Activated T-cell treated with anti-CD3 and anti-CD28 coated beads, Interleukin-2, amount 50 U/mL, for 4 hours (primary cell): ENCODE results near the gene SEC14L5. TPM values are rescaled to one million over a fixed set of nuclear protein-coding genes. Genes with fewer than 3 reads are reported as not detected.
"Not testable (repeated sequence)": the region's sequence is repeated elsewhere in the genome, so short reads cannot be mapped to it uniquely, and the experiment has no call there.

ENCODE experiments used
- ATAC-seq, 2 donors: fragments of 200-7000 bp; cut with Tn5 transposase; one replicate each; pipeline ENCODE4 v1.10.0; 2021
- DNase-seq: peaks from one replicate; pipeline ENCODE4 v3.0.0-alpha.2; 2020
- H3K27me3 Mint-ChIP-seq: one replicate; pipeline ENCODE4 v1.8.0; 2021; ENCODE audit warnings: low read depth, mixed read lengths
- H3K36me3 Mint-ChIP-seq: one replicate; pipeline ENCODE4 v1.8.0; 2022; ENCODE audit warnings: mixed read lengths; ENCODE audit not compliant: insufficient read depth
- H3K4me1 Mint-ChIP-seq: one replicate; pipeline ENCODE4 v1.8.0; 2021; ENCODE audit warnings: low read depth, mixed read lengths
- H3K4me3 Mint-ChIP-seq: one replicate; pipeline ENCODE4 v1.8.0; 2021; ENCODE audit warnings: mild to moderate bottlenecking, moderate library complexity, mixed read lengths
- H3K9me3 Mint-ChIP-seq: one replicate; pipeline ENCODE4 v1.8.0; 2021; ENCODE audit warnings: mixed read lengths
- total RNA-seq, 3 donors: library from RNA; stranded (reverse); gene quantifications; one replicate each; pipeline ENCODE4 v1.2.1, GENCODE V29; 2021

The SEC14L5 gene
- total RNA-seq, 3 donors from 2014 or later: not detected

DNA sequence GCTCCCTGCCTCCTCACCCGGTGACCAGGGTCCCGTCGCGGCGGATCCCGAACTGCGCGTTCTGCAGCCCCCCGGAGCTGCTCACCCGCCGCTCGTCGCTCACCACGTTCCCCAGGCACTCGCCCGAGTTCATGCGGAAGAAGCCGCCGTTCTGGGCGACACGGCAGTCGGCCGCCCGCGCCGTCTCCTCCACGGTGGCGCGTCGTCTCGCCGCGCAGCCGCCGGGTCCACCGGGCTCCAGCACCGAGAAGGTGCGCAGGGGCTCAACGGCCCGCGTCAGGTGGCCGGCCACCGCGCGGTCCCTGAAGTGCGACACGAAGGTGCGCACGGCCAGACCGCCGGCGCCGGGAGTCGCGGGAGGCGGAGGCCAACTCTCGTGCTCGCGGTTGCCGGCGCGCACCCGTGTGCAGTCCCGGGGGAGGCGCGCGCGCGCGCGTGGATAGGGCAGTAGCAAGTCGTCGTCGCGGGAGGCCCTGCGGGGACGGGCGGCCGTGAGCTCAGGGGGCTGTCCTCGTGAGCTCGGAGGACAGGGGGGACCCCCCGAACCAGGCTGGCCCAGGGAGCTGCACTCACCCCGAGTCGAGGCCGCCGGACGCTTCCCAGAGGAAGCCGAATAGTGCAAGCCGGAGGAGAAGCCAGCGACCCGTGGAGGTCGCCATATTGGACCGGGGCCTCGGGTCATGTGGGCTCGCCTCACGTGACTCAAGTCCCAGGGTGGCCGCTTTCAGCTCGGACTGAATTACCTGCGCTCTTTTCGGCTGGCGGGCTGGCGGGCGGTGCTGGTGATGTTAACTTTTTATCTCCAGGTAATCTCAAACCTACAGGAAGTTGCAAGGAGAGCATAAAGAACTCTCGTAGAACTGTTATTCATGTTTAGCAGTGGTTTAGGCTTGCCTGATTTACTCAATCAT, 75.4 kb downstream of the SEC14L5 start, which contains the start of gene NAGPA:
Gene NAGPA (minus strand): TSS at position 680 of the 911 bp plus-strand sequence. CDS start 21 bp downstream, at position 659.
- Mint-ChIP-seq H3K9me3 (no peaks in the 10 kb centered on the region), H3K4me1 (peaks cover 18% of the 10 kb centered on the region), H3K27me3 (no peaks in the 10 kb centered on the region), H3K4me3 (peak within 1 kb of the TSS; percentile 84), H3K36me3 (peaks cover 2% of the 10 kb centered on the region)
- peak; percentile 73 for DNase-seq
- peak; percentile 95 to 96 for ATAC-seq

DNA sequence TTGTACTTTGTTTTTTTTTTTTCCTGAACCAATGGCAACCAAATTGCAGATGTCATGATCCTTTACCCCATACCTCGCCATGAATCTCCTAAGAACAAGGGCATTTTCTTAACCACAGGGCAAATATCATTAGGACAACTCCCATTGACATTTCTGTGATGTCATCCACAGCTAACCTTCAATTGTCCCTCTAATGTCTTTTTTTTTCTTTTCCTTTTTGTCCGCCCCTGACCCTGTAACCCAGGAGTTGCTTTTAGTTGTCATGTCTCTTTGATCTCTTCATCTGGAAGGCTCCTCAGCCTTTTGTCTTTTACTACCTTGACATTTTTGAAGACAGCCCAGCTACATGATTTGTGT, 76.0 kb downstream of the SEC14L5 start:
- no peaks in the 10 kb centered on the region for H3K9me3 Mint-ChIP-seq
- no peaks in the 10 kb centered on the region for H3K27me3 Mint-ChIP-seq
- H3K4me3 Mint-ChIP-seq: peak overlapping the region; percentile 84
- DNase-seq (no peak), ATAC-seq (no peak)
- H3K36me3 Mint-ChIP-seq: peaks cover 2% of the 10 kb centered on the region
- H3K4me1 Mint-ChIP-seq: peaks cover 18% of the 10 kb centered on the region

DNA sequence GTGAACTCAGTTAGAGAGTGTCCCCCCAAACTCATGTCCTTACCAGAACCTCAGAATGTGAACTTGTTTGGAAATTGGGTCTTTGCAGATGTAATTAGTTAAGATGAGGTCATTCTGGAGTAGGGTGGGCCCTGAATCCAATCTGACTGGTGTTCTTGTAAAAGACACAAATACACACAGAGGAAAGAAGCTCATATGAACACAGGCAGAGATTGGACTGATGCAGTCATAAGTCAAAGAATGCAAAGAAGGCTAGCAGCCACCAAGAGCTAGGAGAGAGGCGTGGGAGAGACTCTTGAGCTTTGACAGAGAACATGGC, 77.7 kb downstream of the SEC14L5 start:
- Mint-ChIP-seq H3K4me3 (no peak overlapping the region), H3K4me1 (peaks cover 18% of the 10 kb centered on the region)

DNA sequence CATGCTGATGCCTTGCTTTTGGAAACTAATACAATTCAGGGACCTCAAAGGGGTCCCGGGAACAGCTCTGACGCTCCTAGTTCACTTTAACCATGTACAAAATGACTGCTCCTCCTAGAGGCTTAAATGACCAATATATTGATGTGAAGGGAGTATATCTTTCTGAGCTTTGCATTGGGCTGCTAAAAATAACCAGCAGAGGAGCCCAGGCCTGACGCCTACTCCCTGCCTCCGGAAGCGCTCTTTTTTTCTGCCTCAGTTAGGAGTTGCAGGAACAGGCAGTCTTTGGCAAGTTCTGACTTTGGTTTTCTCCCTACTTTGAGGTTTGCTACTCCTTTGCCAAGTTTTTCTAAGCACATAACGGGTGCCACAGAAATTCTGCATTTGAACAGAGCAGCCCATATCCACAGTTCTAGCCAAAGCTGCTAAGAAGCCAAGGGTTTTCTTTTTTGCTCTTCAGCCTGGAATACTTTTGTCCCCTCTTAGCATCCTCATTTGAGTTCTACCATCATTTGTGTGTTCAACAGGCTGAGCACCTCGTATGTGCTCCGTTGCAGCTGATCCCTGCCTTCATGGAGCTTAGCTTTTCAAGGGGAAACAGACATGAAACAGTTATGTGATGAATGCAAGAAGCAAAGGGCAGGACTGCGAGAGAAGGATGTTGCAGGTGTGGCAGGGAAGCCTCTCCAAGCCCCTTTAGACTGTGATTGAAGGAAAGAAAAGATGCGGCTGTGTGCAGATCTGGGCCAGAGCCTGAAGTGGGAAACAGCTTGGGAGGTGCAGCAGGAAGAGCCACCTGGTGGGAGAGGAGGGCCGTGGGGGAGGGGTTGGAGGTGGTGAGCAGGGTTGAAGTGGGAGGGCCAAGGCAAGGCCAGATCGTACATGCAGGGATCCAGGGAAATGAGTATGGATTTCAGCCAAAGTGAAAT, 78.4 kb downstream of the SEC14L5 start:
- ATAC-seq: no peak

More for the DNA sequence above, 77.7 kb downstream of the SEC14L5 start:
- ATAC-seq (no peak), DNase-seq (no peak)
- H3K9me3 Mint-ChIP-seq: no peaks in the 10 kb centered on the region
- no peaks in the 10 kb centered on the region for H3K36me3 Mint-ChIP-seq
- peaks cover 2% of the 10 kb centered on the region for H3K27me3 Mint-ChIP-seq

DNA sequence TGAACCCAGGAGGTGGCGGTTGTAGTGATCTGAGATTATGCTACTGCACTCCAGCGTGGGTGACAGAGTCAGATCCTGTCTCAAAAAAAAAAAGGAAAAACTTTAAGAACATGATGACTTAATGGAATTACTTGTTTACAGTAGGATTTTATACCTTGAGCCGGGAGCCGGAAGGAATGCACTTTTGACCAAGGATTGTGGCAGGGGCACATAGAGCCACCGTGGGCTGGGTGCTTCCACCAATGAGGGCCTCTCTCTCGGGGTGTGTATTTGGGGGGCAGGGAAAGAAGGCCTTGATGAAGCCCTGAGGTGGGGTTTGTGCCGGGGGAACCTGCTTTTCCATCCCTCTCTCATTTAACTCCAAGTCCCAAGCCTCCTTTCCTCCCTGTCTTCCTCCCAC, 82.3 kb downstream of the SEC14L5 start:
- DNase-seq (no peak), ATAC-seq (no peak)
- H3K9me3 Mint-ChIP-seq: no peaks in the 10 kb centered on the region
- H3K4me1 Mint-ChIP-seq: no peaks in the 10 kb centered on the region
- no peak overlapping the region for H3K4me3 Mint-ChIP-seq
- peaks cover 6% of the 10 kb centered on the region for H3K27me3 Mint-ChIP-seq
- peaks cover 2% of the 10 kb centered on the region for H3K36me3 Mint-ChIP-seq

More for the DNA sequence above, 78.4 kb downstream of the SEC14L5 start:
- H3K36me3 Mint-ChIP-seq: no peaks in the 10 kb centered on the region
- H3K4me1 Mint-ChIP-seq: peaks cover 18% of the 10 kb centered on the region
- no peaks in the 10 kb centered on the region for H3K9me3 Mint-ChIP-seq
- no peak for DNase-seq
- peaks cover 6% of the 10 kb centered on the region for H3K27me3 Mint-ChIP-seq
- H3K4me3 Mint-ChIP-seq: no peak overlapping the region

DNA sequence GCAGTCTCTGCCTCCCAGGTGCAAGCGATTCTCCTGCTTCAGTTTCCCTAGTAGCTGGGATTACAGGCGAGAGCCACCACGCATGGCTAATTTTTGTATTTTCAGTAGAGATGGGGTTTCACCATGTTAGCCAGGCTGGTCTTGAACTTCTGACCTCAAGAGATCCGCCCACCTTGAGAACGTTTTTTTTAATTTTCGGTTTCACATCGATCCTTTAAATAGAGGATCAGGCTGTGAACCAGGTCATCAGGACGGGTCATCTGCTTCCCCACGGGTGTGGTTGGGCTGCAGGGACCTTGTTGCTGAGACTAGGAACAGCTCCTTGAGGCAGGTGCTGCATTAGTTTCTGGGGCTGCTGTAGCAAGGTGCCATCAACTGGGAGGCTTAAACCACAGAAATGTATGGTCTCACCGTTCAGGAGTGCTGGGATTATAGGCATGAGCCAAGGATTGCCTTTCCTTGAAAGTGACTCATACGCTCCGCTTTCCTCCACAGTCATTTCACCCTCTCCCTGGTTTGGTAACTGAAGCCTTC, 83.5 kb downstream of the SEC14L5 start:
- H3K4me1 Mint-ChIP-seq: no peaks in the 10 kb centered on the region
- ATAC-seq: no peak
- DNase-seq: no peak
- H3K4me3 Mint-ChIP-seq: no peak overlapping the region
- H3K9me3 Mint-ChIP-seq: no peaks in the 10 kb centered on the region
- H3K36me3 Mint-ChIP-seq: peaks cover 2% of the 10 kb centered on the region
- H3K27me3 Mint-ChIP-seq: peaks cover 7% of the 10 kb centered on the region

DNA sequence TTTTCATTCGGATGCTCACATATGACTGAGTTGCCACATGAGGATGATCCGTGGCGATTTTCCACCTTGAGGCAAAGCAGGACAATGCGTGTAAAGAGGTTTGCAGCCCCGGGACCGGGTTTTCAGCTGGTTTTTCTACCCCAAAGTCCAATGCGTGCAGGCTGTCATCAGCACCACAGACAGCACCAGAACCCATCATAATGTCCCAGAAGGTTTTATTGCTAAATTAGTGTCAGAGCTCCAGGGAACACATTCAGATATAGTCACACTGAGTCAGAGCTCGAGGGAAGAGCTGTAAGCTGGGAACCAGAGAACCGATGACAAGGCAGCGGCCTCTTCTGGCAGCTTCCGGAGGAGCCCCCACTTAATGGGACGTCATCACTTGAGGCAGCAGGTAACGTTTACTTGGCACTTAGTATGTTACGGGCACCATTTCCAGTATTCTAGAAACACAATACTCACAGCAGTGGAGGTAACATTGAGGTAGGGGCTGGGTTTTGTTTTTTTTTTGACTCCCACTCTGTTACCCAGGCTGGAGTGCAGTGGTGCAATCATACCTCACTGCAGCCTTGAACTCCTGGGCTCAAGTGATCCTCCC, 84.5 kb downstream of the SEC14L5 start:
- no peak for ATAC-seq
- Mint-ChIP-seq H3K4me1 (no peaks in the 10 kb centered on the region), H3K36me3 (peaks cover 2% of the 10 kb centered on the region), H3K4me3 (no peak overlapping the region), H3K27me3 (peaks cover 7% of the 10 kb centered on the region), H3K9me3 (no peaks in the 10 kb centered on the region)
- no peak for DNase-seq

DNA sequence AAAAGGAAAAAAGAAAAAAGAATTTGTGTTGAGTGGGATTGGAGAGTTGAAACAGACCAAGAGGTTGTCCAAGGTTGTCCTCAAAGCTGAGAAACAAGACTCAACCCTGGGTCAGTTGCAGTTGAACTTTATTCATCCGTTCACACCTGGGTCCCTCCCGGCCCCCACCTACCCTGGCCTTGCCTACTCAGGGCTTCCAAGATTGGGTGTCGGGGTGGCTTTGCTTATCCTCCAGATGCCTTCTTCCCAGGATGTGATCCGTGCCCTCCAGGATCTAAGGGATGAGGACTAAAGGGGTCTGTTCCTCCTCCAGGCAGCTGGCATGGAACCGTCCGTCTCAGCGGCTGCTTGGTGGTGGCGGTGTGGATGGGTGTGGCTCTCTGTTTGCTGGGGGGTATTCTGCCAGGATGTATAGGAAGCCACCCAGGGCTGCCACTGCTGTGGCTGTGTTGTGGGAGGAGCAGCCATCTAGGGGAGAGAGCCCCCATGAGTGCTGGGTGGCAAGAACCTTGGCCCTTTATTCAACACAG, 85.9 kb downstream of the SEC14L5 start:
- no peaks in the 10 kb centered on the region for H3K4me1 Mint-ChIP-seq
- no peak overlapping the region for H3K4me3 Mint-ChIP-seq
- no peak for ATAC-seq
- no peak for DNase-seq
- no peaks in the 10 kb centered on the region for H3K9me3 Mint-ChIP-seq
- peaks cover 2% of the 10 kb centered on the region for H3K36me3 Mint-ChIP-seq
- peaks cover 7% of the 10 kb centered on the region for H3K27me3 Mint-ChIP-seq

DNA sequence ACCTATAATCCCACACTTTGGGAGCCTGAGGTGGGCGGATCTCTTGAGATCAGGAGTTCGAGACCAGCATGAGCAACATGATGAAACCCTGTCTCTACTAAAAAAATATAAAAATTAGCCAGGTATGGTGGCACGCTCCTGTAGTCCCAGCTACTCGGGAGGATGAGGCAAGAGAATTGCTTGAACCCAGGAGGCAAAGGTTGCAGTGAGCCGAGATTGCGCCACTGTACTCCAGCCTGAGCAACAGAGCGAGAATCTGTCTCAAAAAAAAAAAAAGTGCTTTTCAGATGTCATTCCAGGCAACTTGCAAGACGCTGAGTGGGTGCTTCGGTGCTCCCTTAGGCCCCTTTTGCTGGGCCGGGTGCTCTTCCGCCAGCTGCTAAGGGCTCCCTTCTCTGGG, 86.5 kb downstream of the SEC14L5 start:
- not testable (repeated sequence) for ATAC-seq, H3K36me3 Mint-ChIP-seq, H3K4me1 Mint-ChIP-seq, H3K4me3 Mint-ChIP-seq, DNase-seq, H3K27me3 Mint-ChIP-seq, H3K9me3 Mint-ChIP-seq

DNA sequence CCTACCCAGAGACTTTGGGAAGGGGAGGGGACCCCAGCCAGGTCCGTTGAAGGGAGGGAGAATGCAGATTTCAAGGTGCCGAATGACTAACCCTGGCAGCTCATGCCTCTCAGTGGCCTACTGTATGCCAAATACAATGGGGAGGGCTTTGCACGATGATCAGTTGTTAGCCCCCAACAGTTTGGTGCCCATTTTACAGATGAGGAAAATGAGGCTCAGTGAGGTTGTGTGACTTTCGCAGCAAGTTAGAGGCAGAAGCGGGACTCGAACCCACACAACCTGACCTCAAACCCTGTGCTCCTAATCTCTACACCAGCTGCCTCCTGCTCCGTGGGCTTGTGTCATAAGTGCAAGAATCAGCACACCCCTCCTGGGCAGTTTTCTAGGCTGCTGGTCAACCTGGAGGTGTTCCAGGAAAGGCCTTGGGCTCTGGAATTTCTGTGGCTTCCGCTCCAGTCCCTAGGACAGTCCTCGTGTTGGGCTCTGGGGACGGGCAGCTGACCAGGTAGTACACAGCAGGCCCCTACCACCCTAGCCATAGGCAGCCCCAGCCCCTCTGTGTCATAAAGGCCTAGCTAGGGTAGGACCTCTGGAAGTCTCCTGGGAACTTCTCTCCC, 87.5 kb downstream of the SEC14L5 start:
- ATAC-seq (no peak), DNase-seq (no peak)
- peaks cover 2% of the 10 kb centered on the region for H3K9me3 Mint-ChIP-seq
- peaks cover 2% of the 10 kb centered on the region for H3K36me3 Mint-ChIP-seq
- no peak overlapping the region for H3K4me3 Mint-ChIP-seq
- H3K4me1 Mint-ChIP-seq: no peaks in the 10 kb centered on the region
- H3K27me3 Mint-ChIP-seq: peaks cover 7% of the 10 kb centered on the region

DNA sequence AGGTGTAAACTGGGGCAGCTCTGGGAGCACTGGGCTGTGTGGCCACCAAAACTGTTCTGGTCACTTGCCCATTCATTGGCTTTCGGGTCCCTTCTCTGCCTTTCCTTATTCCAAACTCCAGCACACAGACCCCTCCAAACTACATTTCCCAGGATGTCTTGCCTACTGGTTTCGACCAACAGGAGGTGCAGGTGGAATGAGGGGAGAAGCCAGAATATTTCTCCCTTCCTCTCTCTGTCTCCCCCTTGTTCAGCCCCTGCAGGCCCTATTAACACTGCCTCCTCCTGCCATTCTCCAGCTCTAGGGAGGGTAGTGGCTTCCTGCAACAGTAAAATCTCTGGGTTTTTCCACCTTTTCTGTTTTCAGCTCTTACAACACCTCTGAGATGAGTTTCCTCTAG, 88.8 kb downstream of the SEC14L5 start:
- no peak for DNase-seq
- peaks cover 2% of the 10 kb centered on the region for H3K27me3 Mint-ChIP-seq
- peaks cover 9% of the 10 kb centered on the region for H3K9me3 Mint-ChIP-seq
- no peak for ATAC-seq
- no peaks in the 10 kb centered on the region for H3K4me1 Mint-ChIP-seq
- no peak overlapping the region for H3K4me3 Mint-ChIP-seq
- peaks cover 2% of the 10 kb centered on the region for H3K36me3 Mint-ChIP-seq

DNA sequence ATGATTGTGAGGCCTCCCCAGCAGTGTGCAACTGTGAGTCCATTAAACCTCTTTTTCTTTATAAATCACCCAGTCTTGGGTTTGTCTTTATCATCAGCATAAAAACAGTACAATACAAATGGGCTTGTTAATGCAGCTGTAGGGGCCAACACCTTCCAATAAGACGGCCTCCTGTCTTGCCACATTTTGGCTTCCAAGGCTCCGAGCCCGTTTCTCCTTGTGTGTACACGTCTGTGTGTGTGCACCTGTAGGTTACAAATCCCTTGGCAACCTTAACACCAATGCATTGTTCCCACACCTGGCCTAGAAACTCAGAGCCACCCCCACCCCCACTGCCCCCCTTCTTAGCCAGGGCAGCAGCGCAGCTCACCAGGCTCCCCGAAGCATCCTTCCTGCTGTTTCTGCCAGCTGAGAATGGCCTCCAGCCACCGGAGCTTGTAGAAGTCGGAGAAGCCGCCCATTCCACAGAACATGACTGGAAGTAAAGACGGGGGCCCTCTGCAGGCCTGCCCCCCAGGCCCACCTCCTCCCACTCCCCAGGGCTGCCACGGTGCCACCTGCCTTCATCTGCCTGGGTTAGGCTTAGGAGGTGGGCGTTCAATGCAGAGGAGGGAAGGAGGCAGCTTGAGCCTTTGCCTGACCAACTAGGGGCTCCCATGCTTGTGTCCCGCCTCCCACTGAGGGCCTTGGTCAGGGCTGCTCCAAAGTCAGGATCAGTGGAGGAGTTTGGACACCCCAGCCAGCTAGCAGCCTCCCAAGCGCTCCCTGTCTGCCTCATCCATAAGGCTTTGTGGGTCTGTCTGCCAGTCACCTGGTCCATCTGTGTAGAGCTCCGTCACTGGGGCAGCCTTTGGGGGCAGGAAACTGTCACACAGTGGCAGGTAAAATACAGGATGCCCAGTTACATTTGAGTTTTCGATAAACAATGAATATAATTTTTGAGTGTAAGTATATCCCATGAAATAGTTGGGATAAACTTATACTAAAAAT, 97.0 kb downstream of the SEC14L5 start:
- no peak for DNase-seq
- H3K27me3 Mint-ChIP-seq: no peaks in the 10 kb centered on the region
- H3K4me1 Mint-ChIP-seq: no peaks in the 10 kb centered on the region
- H3K36me3 Mint-ChIP-seq: no peaks in the 10 kb centered on the region
- H3K9me3 Mint-ChIP-seq: peaks cover 9% of the 10 kb centered on the region
- H3K4me3 Mint-ChIP-seq: no peak overlapping the region
- no peak for ATAC-seq

DNA sequence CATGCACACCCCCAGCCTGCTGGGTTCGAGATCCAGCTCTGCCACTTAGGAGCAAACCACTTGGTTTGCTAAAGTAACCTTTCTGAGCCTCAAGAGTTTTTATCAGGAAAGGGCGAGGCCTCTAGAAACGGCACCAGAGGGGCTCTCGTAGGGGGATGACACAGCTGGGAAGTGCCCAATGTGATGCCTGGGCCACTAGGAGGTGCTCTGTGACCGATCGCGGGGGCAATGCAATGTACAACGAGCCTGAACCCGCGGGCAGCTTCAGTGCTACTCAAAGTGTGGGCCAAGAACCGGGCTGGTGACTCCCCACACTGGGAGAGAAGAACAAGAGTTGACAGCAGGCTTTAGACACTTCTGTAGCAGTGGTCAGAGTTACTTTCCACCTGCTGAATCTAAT, 98.2 kb downstream of the SEC14L5 start:
- H3K36me3 Mint-ChIP-seq: no peaks in the 10 kb centered on the region
- no peaks in the 10 kb centered on the region for H3K4me1 Mint-ChIP-seq
- DNase-seq (peak; percentile 26), ATAC-seq (peak; percentile 70 to 82)
- no peak overlapping the region for H3K4me3 Mint-ChIP-seq
- H3K27me3 Mint-ChIP-seq: no peaks in the 10 kb centered on the region
- no peaks in the 10 kb centered on the region for H3K9me3 Mint-ChIP-seq
